C4-2B (cell line): ENCODE measurements around the gene AXIN2.

ENCODE experiments used
- ZFX ChIP-seq: fragments of 450-650 bp; IDR thresholded peaks from 2 replicates; pipeline ENCODE4 v1.6.1; 2017
- TF ChIP-seq, protein P1 (sequence below): fragments of 450-650 bp; conservative IDR thresholded peaks from 2 replicates; pipeline ENCODE4 v1.5.1; 2017; ENCODE audit warnings: mild to moderate bottlenecking

DNA sequence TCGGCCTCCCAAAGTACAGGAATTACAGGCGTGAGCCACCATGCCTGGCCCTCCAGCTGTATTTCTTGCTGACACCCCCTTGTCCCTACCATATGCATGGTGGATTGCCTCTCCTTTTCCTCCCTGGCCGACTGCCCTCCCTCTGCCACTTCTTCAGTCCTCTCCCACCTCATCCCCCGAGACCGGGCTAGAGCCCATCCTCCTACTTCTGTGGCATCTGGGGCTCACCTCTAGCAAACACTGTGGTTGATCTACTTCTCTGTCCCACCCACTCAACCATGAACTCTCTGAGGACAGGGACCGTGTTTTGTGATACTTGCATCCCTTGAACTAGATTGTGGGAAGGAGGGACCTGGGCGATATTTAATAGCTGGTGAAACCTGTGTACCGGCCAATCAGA lies 7.5 kb upstream of the AXIN2 start:
- TF ChIP-seq, protein P1, sequence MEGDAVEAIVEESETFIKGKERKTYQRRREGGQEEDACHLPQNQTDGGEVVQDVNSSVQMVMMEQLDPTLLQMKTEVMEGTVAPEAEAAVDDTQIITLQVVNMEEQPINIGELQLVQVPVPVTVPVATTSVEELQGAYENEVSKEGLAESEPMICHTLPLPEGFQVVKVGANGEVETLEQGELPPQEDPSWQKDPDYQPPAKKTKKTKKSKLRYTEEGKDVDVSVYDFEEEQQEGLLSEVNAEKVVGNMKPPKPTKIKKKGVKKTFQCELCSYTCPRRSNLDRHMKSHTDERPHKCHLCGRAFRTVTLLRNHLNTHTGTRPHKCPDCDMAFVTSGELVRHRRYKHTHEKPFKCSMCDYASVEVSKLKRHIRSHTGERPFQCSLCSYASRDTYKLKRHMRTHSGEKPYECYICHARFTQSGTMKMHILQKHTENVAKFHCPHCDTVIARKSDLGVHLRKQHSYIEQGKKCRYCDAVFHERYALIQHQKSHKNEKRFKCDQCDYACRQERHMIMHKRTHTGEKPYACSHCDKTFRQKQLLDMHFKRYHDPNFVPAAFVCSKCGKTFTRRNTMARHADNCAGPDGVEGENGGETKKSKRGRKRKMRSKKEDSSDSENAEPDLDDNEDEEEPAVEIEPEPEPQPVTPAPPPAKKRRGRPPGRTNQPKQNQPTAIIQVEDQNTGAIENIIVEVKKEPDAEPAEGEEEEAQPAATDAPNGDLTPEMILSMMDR: no peak
- TF ChIP-seq ZFX: no peak
